ENCODE results near the gene ING5.
"Not testable (repeated sequence)": the region's sequence is repeated elsewhere in the genome, so short reads cannot be mapped to it uniquely, and the experiment has no call there.

The ING5 gene

GRCh38 chr2:241720099-241720498 lies 18.3 kb downstream of the ING5 start:
- no peak for DNase-seq

DNA sequence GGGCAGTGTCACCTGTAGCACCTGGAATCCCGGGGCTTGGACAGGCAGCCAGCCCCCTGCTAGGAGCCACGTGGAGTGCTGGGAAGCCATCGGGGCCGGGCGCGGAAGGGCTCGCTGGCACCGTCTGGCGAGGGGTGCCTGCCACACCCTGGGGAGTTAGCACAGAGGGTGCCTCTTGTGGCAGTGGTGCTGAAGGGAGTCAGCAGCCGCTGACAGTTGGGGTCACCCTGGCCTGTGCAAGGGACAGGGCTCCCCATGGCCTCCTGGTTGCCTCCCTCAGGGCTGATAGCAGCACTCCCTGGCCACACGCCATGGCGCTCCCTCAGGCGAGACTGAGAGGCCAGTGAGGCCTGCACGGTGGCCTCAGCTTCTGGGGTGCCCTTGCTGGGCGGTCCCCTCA lies 18.7 kb downstream of the ING5 start:
- no peak for DNase-seq

DNA sequence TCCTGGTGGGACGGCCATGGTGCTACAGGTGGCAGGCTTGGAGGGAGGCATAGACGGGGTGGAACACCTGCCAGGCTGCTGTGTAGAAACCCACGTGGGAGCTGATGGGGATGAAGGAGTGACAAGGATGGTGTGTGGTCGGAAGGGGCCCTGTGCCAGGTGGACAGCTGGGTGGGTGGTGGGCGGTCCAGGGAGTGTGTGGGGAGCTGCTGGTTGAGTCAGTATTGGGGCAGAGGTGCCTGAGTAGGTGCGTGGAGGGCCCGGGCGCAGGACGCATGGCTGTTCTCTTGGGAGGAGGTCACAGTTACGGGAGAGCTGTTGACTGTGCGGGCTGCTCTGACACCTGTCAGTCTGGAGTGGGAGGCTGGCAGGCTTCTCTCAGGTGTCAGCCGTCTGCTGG lies 20.0 kb downstream of the ING5 start:
- DNase-seq: no peak

- no peak for DNase-seq
Measured at GRCh38 chr2:241722896-241723454, 21.1 kb downstream of the ING5 start.

DNA sequence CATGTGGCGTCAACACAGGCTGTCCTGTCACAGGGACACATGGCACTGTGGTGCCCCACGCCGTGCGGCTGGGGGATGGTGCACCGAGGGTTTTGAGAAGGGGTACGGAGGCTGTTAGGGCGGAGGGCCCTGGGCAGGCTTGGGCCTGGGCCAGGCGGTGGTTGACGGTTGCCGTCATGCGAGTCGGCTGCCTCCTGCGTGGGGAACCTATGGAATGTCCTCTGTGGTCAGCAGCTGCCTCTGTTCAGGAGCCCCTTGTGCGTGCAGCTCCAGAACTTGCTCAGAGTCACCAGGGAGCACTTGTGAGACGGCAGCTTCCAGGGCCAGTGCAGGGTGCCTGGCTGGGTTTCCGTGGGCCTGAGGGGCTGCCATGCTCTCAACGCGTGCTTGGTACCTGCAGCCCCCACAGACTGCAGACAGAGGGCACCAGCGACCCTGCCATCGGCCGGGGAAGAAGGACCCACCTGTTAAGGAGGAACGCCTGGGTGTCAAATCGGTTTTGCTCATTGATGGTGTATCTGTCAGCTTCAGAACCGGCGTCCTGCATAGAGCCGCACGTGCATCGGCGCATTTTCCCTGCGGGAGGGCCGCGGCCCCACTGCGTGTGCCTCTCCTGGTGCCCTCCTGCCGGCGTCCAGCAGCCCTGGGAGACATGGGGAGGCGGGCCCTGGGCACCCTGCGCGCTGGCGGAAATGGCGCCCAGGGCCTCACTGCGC lies 22.6 kb downstream of the ING5 start:
- no peak for DNase-seq

GRCh38 chr2:241724975-241725870 lies 23.4 kb downstream of the ING5 start:
- DNase-seq: no peak

- no peak for DNase-seq
Measured at GRCh38 chr2:241726459-241726858, 24.6 kb downstream of the ING5 start.

DNA sequence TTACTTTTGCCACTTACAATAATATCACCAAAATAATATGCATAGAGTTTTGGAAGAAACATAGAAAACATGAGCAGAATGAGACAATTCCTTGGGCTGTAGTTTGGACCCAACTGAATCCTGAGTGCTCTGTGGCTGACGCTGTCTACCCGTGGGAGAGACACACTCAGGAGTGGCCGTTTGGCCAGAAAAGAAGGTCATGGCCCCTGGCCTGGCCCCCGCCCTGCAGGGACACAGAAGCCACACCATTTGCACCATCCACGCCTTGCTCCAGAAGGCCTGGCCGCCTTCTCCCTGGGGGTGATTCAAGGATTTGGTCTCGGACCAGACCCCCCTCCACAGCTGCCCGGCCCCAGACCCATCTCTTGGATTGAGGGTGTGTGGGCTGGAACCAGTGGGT lies 26.2 kb downstream of the ING5 start:
- DNase-seq: no peak

- no peak for DNase-seq
Measured at GRCh38 chr2:241728627-241729026, 26.8 kb downstream of the ING5 start.

DNA sequence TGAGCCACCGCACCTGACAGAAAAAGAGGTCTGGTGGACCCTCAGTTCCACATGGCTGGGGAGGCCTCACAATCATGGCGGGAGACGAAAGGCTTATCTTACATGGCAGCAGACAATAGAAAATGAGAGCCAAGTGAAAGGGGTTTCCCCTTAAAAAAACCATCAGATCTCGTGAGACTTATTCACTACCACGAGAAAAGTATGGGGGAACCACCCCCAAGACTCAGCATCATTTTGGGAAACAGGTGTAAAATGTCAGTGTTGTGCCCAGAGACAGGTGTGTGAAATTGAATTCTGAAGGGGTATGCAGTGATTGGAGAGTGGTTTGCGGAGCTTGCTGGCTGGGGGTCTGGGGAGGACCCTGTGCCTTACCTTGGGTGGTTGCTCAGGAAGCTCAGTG lies 28.0 kb downstream of the ING5 start:
- DNase-seq: no peak

GRCh38 chr2:241730671-241731293 lies 28.9 kb downstream of the ING5 start:
- DNase-seq: no peak

GRCh38 chr2:241732513-241733186 lies 30.8 kb downstream of the ING5 start:
- DNase-seq: not testable (repeated sequence)

- DNase-seq: no peak
Measured at GRCh38 chr2:241733391-241734207, 31.8 kb downstream of the ING5 start.

DNA sequence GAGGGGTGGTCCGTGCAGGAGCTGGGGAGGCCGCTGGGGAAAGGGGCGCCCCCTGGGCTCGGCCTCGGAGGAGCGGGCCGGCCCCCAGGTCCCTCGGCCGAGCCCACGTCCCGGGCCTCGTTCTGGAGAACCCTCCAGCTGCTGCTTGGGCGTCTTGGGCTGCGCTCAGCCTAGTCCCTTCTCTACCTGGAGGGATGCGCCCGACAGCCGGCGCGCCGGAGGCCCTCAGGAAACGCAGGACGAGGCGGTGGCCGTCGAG lies 32.3 kb downstream of the ING5 start:
- DNase-seq: no peak

GRCh38 chr2:241734467-241735208 lies 32.8 kb downstream of the ING5 start, which contains the start of gene D2HGDH:
Gene D2HGDH (plus strand): TSS chr2:241734630. CDS start chr2:241735225, 595 bp downstream.
- DNase-seq: peak; percentile 60

GRCh38 chr2:241736111-241736510 lies 34.3 kb downstream of the ING5 start:
- no peak for DNase-seq

DNA sequence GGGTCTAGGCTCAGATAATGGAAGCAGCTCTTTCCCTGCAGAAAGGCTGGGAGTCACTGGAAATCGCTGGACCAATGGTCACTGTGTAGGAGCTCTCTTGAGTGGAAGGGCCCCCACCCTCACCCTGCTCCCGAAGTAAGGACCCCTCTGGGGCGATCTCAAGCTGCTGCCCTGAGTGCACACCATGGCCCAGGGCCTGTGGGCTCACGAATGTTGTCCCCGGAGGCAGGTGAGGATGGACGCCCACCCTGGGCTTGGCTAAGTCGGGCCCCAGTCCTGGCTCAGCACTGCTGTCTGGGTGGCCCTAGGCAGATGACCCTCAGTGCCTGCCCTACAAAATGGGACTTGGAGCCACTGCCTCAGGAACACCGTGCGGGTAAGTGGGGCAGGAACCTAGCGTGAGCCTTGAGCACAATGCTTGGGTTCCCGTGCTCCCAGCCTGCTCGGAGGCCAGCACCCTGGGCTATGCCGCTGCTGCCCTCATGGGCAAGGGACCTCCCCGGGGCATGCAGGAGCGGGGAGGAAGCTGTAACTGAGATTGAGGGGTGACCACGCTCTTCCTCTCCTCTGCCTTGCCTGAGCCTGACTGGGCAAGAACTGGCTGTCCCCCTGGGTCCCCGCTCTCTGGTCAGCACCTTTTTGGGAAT lies 36.3 kb downstream of the ING5 start:
- DNase-seq: no peak

- no peak for DNase-seq
Measured at GRCh38 chr2:241739177-241739576, 37.3 kb downstream of the ING5 start.

DNA sequence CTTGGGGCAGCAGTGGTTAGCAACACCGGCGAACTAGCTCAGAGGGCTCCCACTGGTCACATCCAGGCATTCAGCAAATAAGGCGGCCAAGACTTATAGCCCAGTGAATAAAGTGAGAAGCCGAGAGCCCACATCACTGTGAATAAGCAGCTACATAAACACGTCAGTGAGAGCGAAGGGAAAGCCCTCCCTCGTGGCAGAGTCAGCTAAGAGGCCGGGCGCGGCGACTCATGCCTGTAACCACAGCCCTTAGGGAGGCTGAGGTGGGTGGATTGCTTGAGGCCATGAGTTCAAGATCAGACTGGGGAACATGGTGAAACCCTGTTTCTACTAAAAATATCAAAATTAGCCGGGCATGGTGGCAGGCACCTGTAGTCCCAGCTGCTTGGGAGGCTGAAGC lies 37.8 kb downstream of the ING5 start:
- DNase-seq: no peak

- no peak for DNase-seq
Measured at GRCh38 chr2:241741016-241741415, 39.2 kb downstream of the ING5 start.

Measured in NCI-H526 treated with DMSO at 0.1 percent for 48 hours (cell line).